Hematopoietic multipotent progenitor cell treated with erythropoietin and hydrocortisone succinate and interleukin-3 and kit ligand, for 15 days (in vitro differentiated cells): ENCODE data around the gene HIRA.
A peak's percentile ranks its signal among the peaks of the same experiment; 100 is the strongest.
"Not testable (repeated sequence)": the region's sequence is repeated elsewhere in the genome, so short reads cannot be mapped to it uniquely, and the experiment has no call there.

Experiments
- DNase-seq: peaks from one replicate; pipeline ENCODE4 v3.0.0-alpha.2; 2015; ENCODE audit warnings: low spot score

Gene HIRA

GRCh38 chr22:19463491-19464469, 32.2 kb upstream of the HIRA start:
- DNase-seq, result no peak

GRCh38 chr22:19463008-19463407, 31.5 kb upstream of the HIRA start:
- DNase-seq, result no peak

DNA sequence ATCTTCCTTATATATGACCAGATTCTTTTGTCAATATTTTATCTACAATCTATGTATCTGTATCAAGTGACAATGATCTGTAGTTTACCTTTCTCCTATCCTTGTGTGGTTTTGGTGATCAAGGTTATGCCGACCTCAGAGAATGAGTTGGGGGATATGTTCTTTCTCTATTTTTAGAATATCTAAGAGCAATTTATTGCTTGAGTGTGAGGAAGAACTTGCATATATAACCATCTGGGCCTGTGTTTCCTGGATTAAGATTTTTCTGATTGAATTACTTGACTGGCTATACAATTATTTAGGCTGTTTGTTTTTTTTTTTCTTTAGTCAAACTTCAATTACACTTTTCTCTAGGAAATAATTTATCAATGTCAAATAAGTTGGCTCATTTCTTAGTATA, 30.0 kb upstream of the HIRA start:
- no peak for DNase-seq

- DNase-seq, result no peak
Observed at GRCh38 chr22:19460036-19460435, 28.5 kb upstream of the HIRA start.

- no peak for DNase-seq
Observed at GRCh38 chr22:19457828-19458428, 26.4 kb upstream of the HIRA start.

- DNase-seq, result no peak
Observed at GRCh38 chr22:19456541-19456940, 25.0 kb upstream of the HIRA start.

DNA sequence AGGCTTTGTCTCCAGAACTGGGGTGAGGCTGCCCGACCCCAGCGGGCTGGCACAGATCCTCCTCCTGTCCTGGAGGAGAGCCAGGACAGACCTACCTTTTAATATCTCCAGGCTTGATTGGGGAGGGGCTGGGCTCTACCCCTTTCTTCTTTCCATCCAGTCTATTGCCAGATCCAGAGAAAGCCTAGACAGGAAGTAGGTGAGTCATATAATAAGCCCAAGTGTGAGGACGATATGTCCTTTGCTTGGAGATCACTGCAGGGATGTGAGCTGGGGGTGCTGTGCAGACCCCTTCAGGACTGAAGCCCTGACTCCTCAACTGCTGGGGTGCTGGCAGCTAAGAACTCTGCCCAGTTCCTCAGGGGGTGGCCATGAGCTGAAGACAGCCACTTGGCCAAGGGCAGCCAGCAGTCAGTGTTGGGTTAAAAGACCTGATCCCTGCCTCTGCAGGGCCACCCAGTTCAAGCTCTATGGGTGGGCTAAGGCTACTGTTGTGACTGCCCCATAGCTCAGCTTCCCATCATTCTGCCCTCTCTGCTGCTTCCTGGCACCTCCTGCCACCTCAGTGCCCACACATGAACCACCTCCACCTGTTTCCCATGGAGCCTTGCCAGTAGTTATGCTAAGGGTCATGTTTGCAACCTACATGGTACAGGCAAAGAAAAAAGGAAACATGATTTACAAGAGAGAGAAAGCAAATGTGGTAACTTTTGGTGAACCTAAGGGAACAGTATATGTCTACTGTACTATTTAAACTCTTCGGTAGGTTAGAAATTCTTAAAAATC, 24.2 kb upstream of the HIRA start:
- no peak for DNase-seq

DNA sequence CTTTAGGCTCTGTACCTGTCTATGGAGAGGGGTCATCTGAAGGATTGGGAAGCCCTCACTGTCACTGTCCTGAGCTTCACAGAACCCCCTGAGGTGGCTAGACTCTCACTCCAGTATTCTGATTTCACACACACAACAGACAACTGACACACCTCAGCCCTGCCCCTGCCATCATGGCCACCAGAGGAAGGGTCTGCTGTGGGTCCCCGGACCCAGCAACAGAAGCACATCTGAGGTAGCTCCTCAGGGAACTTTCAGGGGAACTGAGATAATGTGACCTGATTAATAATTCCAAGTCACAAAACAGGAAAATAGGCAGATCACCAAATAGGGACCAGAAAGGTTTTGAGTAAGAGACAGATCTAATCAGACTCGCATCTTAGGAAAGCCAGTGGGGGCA, 23.5 kb upstream of the HIRA start:
- DNase-seq, result no peak

DNA sequence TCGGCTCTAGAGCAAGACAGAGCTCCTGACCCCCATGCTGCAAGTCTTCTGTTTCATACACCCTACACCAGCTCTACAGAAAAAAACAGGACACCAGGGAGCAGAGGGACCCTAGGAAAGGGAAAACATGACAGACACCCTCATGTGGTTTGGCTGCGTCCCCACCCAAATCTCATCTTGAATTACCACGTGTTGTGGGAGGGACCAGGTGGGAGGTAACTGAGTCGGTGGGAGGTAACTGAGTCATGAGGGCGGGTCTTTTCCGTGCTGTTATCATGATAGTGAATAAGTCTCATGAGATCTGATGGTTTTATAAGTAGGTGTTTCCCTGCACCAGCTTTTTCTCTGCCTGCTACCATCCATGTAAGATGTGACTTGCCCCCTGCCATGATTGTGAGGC, 22.6 kb upstream of the HIRA start:
- no peak for DNase-seq

DNA sequence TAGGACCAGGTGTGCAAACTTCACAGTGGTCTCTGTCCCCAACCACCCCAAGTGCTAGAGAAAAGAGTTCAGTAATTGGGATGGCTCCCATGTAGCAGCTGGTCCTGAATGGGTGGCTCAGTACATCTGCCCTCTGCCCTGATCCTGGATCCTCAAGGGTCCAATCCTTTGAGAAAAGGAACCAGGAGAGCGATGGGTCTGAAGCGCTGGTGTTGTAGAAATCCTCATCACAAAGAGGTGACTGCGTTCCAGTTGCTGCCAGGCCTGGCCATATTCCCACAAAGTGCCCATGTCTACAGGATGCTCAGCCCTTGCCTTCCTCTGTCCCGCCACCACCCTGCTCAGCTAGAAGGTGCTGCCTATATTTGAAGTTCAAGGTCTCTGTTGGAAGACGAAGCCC, 22.2 kb upstream of the HIRA start:
- no peak for DNase-seq

DNA sequence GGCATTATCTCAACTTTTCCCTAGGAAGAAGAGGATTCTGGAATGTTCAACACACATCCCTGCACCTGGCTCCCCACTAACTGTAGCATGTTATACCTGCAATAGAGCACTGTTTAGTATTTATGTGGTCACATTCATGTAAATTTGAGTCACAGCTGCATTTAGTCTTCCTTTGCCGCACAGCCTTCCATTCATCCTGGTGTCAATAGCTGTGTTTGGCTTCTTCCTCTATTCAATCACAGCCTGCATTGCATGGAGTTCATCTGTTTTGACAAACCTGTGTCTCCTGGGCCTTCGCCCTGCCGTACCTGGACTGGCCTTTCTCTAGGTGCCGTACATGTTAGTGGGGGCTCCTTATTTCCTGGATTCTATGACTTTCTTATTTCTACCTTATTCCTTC, 20.0 kb upstream of the HIRA start:
- DNase-seq, result no peak

- DNase-seq, result no peak
Observed at GRCh38 chr22:19450363-19451175, 19.0 kb upstream of the HIRA start.

DNA sequence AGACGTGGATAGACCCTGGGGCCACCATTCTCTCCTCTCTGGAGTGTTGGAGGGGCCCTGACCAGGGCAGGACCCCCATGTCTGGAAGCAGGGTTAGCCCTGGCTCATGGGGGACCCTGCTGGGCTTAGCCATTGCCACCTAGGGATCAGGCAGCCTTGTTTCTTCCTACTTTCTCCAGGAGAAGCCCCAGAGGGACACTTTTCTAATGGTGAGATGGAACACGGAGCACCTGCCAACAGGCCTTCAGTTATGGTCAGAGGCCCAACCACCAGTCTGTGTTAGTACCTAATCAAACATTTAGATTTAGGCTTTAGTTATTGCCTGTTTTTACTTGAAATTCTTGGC, 17.9 kb upstream of the HIRA start:
- no peak for DNase-seq

GRCh38 chr22:19448739-19449421, 17.3 kb upstream of the HIRA start:
- DNase-seq, result no peak

DNA sequence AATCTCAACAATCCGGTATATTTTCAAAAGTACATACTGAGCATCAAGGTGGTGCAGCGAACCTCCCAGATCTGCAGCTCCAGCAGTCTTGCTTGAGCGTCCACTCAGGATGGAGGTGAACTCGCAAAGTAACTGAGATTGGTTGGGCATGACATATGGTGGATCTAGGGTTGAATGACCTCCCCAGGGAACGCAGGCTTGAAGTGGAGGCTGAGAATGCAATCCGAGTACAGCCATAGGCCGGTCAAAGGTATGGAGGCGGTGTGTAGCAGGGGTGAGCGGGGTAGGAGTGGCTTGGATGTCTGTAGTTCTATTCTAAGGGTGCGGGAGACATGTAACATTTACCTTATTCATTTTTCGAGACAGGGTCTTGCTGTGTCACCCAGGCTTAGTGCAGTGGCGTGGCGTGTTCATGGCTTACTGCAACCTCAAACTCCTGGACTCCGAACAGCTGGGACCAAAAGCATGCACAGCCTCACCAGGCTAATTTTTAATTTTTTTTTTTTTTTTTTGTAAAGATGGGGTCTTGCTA, 16.6 kb upstream of the HIRA start:
- no peak for DNase-seq

GRCh38 chr22:19447330-19448075, 16.0 kb upstream of the HIRA start, which contains the start of gene C22orf39:
TSS of gene C22orf39 (minus strand) at chr22:19447711. CDS start at chr22:19447688, 23 bp downstream.
- DNase-seq, result peak; percentile 87

- no peak for DNase-seq
Observed at GRCh38 chr22:19446603-19447329, 15.2 kb upstream of the HIRA start.

DNA sequence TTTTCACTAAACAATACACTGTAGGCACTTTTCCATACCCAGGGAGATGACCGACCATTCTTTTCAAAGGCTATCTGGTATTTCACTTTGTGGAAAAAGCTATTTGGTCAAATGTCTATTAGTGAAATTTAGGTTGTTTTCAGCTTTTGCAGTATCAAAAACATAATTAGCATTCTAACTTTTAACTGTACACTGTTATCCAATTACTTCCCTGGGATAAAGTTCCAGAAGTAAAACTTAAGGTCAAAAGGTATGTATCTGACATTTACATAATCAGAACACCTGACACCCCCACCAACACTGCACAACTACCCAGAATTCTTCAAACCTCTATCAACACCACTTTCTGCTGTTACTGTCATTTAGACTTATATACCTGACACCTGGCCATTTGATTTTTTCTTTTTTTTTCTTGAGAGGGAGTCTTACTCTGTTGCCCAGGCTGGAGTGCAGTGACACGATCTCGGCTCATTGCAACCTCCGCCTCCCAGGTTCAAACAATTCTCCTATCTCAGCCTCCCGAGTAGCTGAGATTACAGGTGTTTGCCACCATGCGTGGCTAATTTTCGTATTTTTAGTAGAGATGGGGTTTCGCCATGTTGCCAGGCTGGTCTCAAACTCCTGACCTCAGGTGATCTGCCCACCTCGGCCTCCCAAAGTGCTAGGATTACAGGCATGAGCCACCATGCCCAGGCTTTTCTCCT, 13.9 kb upstream of the HIRA start:
- not testable (repeated sequence) for DNase-seq
